Pancreas (tissue), 10 donors: ENCODE data around the gene RPP25L. TPM values are rescaled to one million over a fixed set of nuclear protein-coding genes. Genes with fewer than 3 reads are reported as not detected.
A peak's percentile ranks its signal among the peaks of the same experiment; 100 is the strongest.

Experiments
- ATAC-seq, 4 donors: fragments of 200-7000 bp; cut with Tn5 transposase; one replicate each; pipeline versions ENCODE4 v1.8.0 to v1.9.1; 2020; ENCODE audit warnings: mild to moderate bottlenecking in 4 of 4, moderate library complexity in 4 of 4
- DNase-seq, 6 donors: peaks; one replicate each; pipeline ENCODE4 v3.0.0-alpha.2; 2020
- FAIRE-seq: peaks from 2 replicates; lab custom pipeline; 2012; peaks lifted over from hg19 to GRCh38; lab: Jason Lieb, UNC
- H3K27ac ChIP-seq, 4 donors: fragments of 200-600 bp; sonication (generic); 1 replicate in 3 of 4; 2 replicates in 1 of 4; pipeline versions ENCODE4 v1.5.0 to v1.8.0; 2020
- H3K27me3 ChIP-seq, 4 donors: fragments of 200-600 bp; one replicate each; pipeline ENCODE4 v1.8.0; 2021
- H3K36me3 ChIP-seq, 3 donors: fragments of 200-600 bp; sonication (generic) in 1 of 3; one replicate each; pipeline versions ENCODE4 v1.5.0 to v1.8.0; 2020 to 2021
- H3K4me1 ChIP-seq, 3 donors: fragments of 200-600 bp; one replicate each; pipeline ENCODE4 v1.8.0; 2021
- H3K4me3 ChIP-seq, 4 donors: fragments of 200-600 bp; sonication (generic) in 2 of 4; one replicate each; pipeline versions ENCODE4 v1.5.0 to v1.8.0; 2020 to 2021
- H3K9me3 ChIP-seq, 4 donors: fragments of 200-600 bp; one replicate each; pipeline ENCODE4 v1.8.0; 2021
- WGBS, 2 donors: extraction: QIAGEN DNeasy Blood & Tissue Kit; methylation state at CpG; one replicate each; pipeline ENCODE4 v1.1.7; 2013; 5-methylcytosine and 5-hydroxymethylcytosine counted together
- intact Hi-C, 3 donors: fragments of 100-400 bp; cut with DNase I; formaldehyde crosslinking; loops; one replicate each; pipeline versions ENCODE4 v1.11.1 to v1.14.2; 2022
- polyA plus RNA-seq, 2 donors: library from polyadenylated mRNA; stranded (reverse); fragments of 200-250 nt; gene quantifications; one replicate each; pipeline ENCODE4 v1.2.3, GENCODE V29; 2013
- total RNA-seq, 6 donors: library from RNA; stranded (reverse); fragmentation: NEBNext Ultra II Directional in 4 of 6; extraction: Animal tissue kit (Norgen Biotek cat#: 25700) in 4 of 6; gene quantifications; one replicate each; pipeline versions ENCODE4 v1.2.1 to v1.2.4, GENCODE V29; 2021 to 2023
- TF ChIP-seq, protein P1 (sequence below), 4 donors: fragments of 200-600 bp; sonication (generic) in 3 of 4; IDR thresholded peaks; one replicate each; pipeline versions ENCODE4 v1.5.0 to v1.8.0; 2021; ENCODE audit warnings: antibody characterized with exemption in 4 of 4
- donor health status: healthy with polysubstance abuse.
- donor health status: DM: no; HTN: no; CAD: no; lungs with moderate emphysema.
- donor health status: DM: no; HTN: no; CAD: no.
- donor health status: control.
- donor health status: control.
- donor health status: Bipolar disorder and iron deficiency.
- donor health status: DM: yes; HTN: yes; CAD: no.
- donor health status: DM: no; HTN: no; CAD: no.
- donor health status: DM: no; HTN: no; CAD: no.
- donor health status: DM: yes; HTN: yes; CAD: no.

The RPP25L gene
- total and polyA plus RNA-seq, 8 donors = 7.6 to 19.8 (median 12.4) TPM

DNA sequence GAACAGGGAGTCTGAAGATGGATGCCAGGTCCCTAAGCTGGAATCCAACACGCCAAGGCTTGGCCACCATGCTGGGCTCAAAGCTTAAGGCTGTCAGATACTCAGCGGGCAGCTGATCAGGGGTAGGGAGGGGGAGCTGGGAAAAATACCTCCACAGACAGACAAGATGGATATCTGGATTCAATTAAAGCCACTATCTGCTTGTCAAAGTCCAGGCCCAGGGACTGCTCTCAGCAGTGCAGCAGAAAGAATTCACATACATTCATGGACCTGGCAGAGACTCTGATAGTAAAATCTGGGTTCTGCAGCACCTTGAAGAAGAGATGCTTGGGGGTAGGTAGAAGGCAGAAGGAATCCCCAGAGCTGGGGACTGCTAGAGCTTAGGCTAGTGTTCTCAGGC lies 3.2 kb upstream of the RPP25L start:
- FAIRE-seq (no peak), ATAC-seq (no peak), DNase-seq (no peak)
- H3K4me1 ChIP-seq = peaks cover 0 to 10% (median 9%) of the 10 kb centered on the region in 3 donors
- no peaks in the 10 kb centered on the region for H3K9me3 ChIP-seq
- no peak overlapping the region for H3K4me3 ChIP-seq
- intact Hi-C loops = no loop called here
- H3K27me3 ChIP-seq = no peaks in the 10 kb centered on the region
- H3K27ac ChIP-seq = no peak overlapping the region
- WGBS, 2 donors = 90 to 94% methylated on average over 2 of the region's 2 CpGs
- peaks cover 0 to 21% (median 7%) of the 10 kb centered on the region in 3 donors for H3K36me3 ChIP-seq
- TF ChIP-seq, protein P1, sequence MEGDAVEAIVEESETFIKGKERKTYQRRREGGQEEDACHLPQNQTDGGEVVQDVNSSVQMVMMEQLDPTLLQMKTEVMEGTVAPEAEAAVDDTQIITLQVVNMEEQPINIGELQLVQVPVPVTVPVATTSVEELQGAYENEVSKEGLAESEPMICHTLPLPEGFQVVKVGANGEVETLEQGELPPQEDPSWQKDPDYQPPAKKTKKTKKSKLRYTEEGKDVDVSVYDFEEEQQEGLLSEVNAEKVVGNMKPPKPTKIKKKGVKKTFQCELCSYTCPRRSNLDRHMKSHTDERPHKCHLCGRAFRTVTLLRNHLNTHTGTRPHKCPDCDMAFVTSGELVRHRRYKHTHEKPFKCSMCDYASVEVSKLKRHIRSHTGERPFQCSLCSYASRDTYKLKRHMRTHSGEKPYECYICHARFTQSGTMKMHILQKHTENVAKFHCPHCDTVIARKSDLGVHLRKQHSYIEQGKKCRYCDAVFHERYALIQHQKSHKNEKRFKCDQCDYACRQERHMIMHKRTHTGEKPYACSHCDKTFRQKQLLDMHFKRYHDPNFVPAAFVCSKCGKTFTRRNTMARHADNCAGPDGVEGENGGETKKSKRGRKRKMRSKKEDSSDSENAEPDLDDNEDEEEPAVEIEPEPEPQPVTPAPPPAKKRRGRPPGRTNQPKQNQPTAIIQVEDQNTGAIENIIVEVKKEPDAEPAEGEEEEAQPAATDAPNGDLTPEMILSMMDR (IDR thresholded peaks at IDR 0.05) = no peak

GRCh38 chr9:34612788-34613390 lies 992 bp upstream of the RPP25L start:
- Histone ChIP-seq H3K4me1 (peaks cover 0 to 6% (median 4%) of the 10 kb centered on the region in 3 donors), H3K27ac (peak overlapping the region in 2 of 4 donors; percentile 69 to 77), H3K9me3 (no peaks in the 10 kb centered on the region), H3K27me3 (no peaks in the 10 kb centered on the region), H3K4me3 (peak overlapping the region; percentile 48 to 71 (median 58)), H3K36me3 (peaks cover 0 to 15% (median 7%) of the 10 kb centered on the region in 3 donors)
- ATAC-seq (peak; percentile 78 to 89 (median 84)), FAIRE-seq (no peak), DNase-seq (peak in 5 of 6 donors; percentile 65 to 80 (median 76))
- TF ChIP-seq, protein P1 (IDR thresholded peaks at IDR 0.05) = peak; percentile 74 to 86 (median 78)
- 0 to 1% methylated on average over 13 to 15 of the region's 15 CpGs for WGBS, 2 donors
- intact Hi-C loops = no loop called here

GRCh38 chr9:34611251-34611810 lies 566 bp downstream of the RPP25L start:
- Histone ChIP-seq H3K27ac (peak overlapping the region; percentile 51 to 77 (median 68)), H3K27me3 (no peaks in the 10 kb centered on the region), H3K4me1 (peaks cover 0 to 6% (median 4%) of the 10 kb centered on the region in 3 donors), H3K36me3 (no peaks in the 10 kb centered on the region), H3K9me3 (no peaks in the 10 kb centered on the region), H3K4me3 (peak overlapping the region; percentile 48 to 71 (median 58))
- ATAC-seq = peak in 3 of 4 donors; percentile 5 to 28 (median 20)
- no peak for FAIRE-seq
- DNase-seq = peak in 3 of 6 donors; percentile 23 to 61 (median 40)
- intact Hi-C loops = no loop called here
- TF ChIP-seq, protein P1 (IDR thresholded peaks at IDR 0.05) = no peak
- WGBS, 2 donors = 52 to 56% methylated on average over 10 of the region's 10 CpGs

DNA sequence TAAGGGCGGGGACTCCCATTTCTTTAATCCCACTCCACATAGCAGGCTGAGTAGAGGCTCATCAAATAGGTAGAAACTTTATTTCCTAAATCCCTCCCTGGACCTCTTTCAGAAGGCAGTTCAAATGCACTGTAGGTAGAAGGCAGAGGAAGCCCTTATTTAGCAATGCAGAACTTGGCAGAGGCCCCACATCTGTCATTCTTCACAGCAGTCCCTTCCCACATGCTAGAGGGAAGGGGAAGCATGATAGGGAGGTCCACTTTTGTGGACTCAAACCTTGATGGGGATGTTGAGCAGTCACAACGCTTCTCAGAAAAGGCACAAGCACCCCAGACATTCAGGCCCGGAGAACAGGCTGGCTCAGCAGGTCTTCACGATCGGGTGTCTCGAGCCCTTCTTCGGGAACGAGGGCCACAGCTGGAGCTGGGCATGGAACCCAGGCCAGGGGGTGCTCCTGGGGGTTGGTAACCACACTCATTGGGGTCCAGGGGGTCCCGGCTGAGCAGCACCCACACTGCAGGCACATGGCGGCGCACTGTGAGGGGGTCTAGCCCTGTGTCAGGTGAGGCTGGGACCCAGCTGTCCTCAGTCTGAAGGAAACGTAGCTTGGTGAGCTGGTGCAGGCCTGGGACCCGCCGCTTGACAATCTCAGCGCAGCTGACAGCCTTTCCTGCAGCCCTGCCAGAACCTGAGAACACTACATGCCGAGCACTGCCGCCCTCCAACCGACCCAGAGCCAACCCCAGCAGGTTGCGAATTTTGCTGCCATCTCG lies 1.3 kb downstream of the RPP25L start:
- DNase-seq (peak in 2 of 6 donors; percentile 41 to 79), ATAC-seq (no peak), FAIRE-seq (no peak)
- WGBS, 2 donors = 95% methylated on average over 20 of the region's 20 CpGs
- H3K27me3 ChIP-seq = no peaks in the 10 kb centered on the region
- H3K4me3 ChIP-seq = no peak overlapping the region
- TF ChIP-seq, protein P1 (IDR thresholded peaks at IDR 0.05) = no peak
- H3K4me1 ChIP-seq = peaks cover 0 to 6% (median 4%) of the 10 kb centered on the region in 3 donors
- intact Hi-C loops = no loop called here
- H3K36me3 ChIP-seq = no peaks in the 10 kb centered on the region
- no peak overlapping the region for H3K27ac ChIP-seq
- no peaks in the 10 kb centered on the region for H3K9me3 ChIP-seq
